Neuronal stem cell (in vitro differentiated cells): ENCODE measurements around the gene ULK4.

ENCODE experiments used
- DNase-seq: peaks from one replicate; pipeline ENCODE4 v3.0.0-alpha.2; 2013; ENCODE audit warnings: low spot score
- H2AFZ ChIP-seq: one replicate; pipeline ENCODE4 v1.6.1; 2013; ENCODE audit warnings: mild to moderate bottlenecking, low read length, inconsistent platforms
- H2AK5ac ChIP-seq: 2 replicates; pipeline ENCODE4 v1.6.1; 2013; ENCODE audit warnings: low read depth, mild to moderate bottlenecking, inconsistent platforms, low read length, moderate library complexity, mixed read lengths
- H2BK120ac ChIP-seq: 2 replicates; pipeline ENCODE4 v1.6.1; 2013; ENCODE audit warnings: low read depth, mild to moderate bottlenecking, inconsistent platforms, low read length, moderate library complexity, mixed read lengths
- H2BK12ac ChIP-seq: one replicate; pipeline ENCODE4 v1.6.1; 2013; ENCODE audit warnings: low read length, inconsistent platforms
- H2BK15ac ChIP-seq: 2 replicates; pipeline ENCODE4 v1.6.1; 2013; ENCODE audit warnings: mild to moderate bottlenecking, low read length, inconsistent platforms, mixed read lengths
- H2BK5ac ChIP-seq: one replicate; pipeline ENCODE4 v1.6.1; 2013; ENCODE audit warnings: inconsistent platforms, mild to moderate bottlenecking, low read length, moderate library complexity
- H3K14ac ChIP-seq: one replicate; pipeline ENCODE4 v1.6.1; 2013; ENCODE audit warnings: low read length, inconsistent platforms
- H3K18ac ChIP-seq: 2 replicates; pipeline ENCODE4 v1.6.1; 2013; ENCODE audit warnings: low read length, inconsistent platforms
- H3K23ac ChIP-seq: 2 replicates; pipeline ENCODE4 v1.6.1; 2013; ENCODE audit warnings: low read depth, mild to moderate bottlenecking, mixed read lengths, low read length, inconsistent platforms; ENCODE audit not compliant: poor library complexity
- H3K27ac ChIP-seq: replicated peaks from 3 replicates; pipeline ENCODE4 v1.5.1; 2013; ENCODE audit warnings: low read length, inconsistent platforms
- H3K27me3 ChIP-seq, 3 experiments: 2 replicates each; pipeline ENCODE4 v1.6.1; 2013; ENCODE audit warnings: low read length in 3 of 3, mild to moderate bottlenecking in 2 of 3, inconsistent platforms in 1 of 3, low read depth in 1 of 3, mixed read lengths in 1 of 3, moderate library complexity in 1 of 3; ENCODE audit not compliant: control insufficient read depth in 3 of 3, insufficient read depth in 3 of 3
- H3K36me3 ChIP-seq, 2 donors: replicated peaks in 1 of 2; 2 replicates each; pipeline ENCODE4 v1.6.1; 2013; ENCODE audit warnings: low read length in 2 of 2; ENCODE audit not compliant: control insufficient read depth in 2 of 2, insufficient read depth in 2 of 2
- H3K4ac ChIP-seq: 2 replicates; pipeline ENCODE4 v1.6.1; 2013; ENCODE audit warnings: inconsistent platforms, mild to moderate bottlenecking, low read length, moderate library complexity
- H3K4me1 ChIP-seq, 2 donors: 1 replicate in 1 of 2; 2 replicates in 1 of 2; pipeline ENCODE4 v1.6.1; 2013; ENCODE audit warnings: low read length in 2 of 2, low read depth in 1 of 2; ENCODE audit not compliant: control insufficient read depth in 2 of 2, insufficient read depth in 1 of 2
- H3K4me2 ChIP-seq: one replicate; pipeline ENCODE4 v1.6.1; 2013; ENCODE audit warnings: mild to moderate bottlenecking, low read length, inconsistent platforms; ENCODE audit not compliant: insufficient read depth, poor library complexity, severe bottlenecking
- H3K4me3 ChIP-seq, 2 donors: 2 replicates each; pipeline ENCODE4 v1.5.1; 2013; ENCODE audit warnings: low read length in 2 of 2, mild to moderate bottlenecking in 2 of 2, inconsistent platforms in 1 of 2, moderate library complexity in 1 of 2
- H3K79me1 ChIP-seq: one replicate; pipeline ENCODE4 v1.6.1; 2013; ENCODE audit warnings: low read depth, mild to moderate bottlenecking, inconsistent platforms, low read length, moderate library complexity
- H3K9ac ChIP-seq: one replicate; pipeline ENCODE4 v1.6.1; 2013; ENCODE audit warnings: mild to moderate bottlenecking, low read depth, low read length, inconsistent platforms; ENCODE audit not compliant: poor library complexity
- H3K9me3 ChIP-seq, 2 donors: replicated peaks in 1 of 2; 2 replicates each; pipeline versions ENCODE3 to v1.6.1; 2013; ENCODE audit warnings: low read length in 2 of 2, mild to moderate bottlenecking in 2 of 2, inconsistent platforms in 1 of 2, low read depth in 1 of 2, mixed read lengths in 1 of 2, moderate library complexity in 1 of 2; ENCODE audit not compliant: control insufficient read depth in 2 of 2, insufficient read depth in 1 of 2
- H4K8ac ChIP-seq: one replicate; pipeline ENCODE4 v1.6.1; 2013; ENCODE audit warnings: low read depth, mild to moderate bottlenecking, inconsistent platforms, low read length, moderate library complexity
- H4K91ac ChIP-seq: one replicate; pipeline ENCODE4 v1.6.1; 2013; ENCODE audit warnings: low read length, low read depth, mild to moderate bottlenecking, inconsistent platforms; ENCODE audit not compliant: poor library complexity
- WGBS, 2 donors: extraction: QIAGEN DNeasy Blood & Tissue Kit; methylation state at CpG; one replicate each; pipeline ENCODE4 v1.1.7; 2013; ENCODE audit warnings: missing lambda C conversion rate in 2 of 2, mixed read lengths in 1 of 2; ENCODE audit not compliant: insufficient read length in 2 of 2, insufficient replicate concordance in 1 of 2; ENCODE audit errors: extremely low coverage in 2 of 2; 5-methylcytosine and 5-hydroxymethylcytosine counted together

ULK4 gene

GRCh38 chr3:41274944-41275668 lies 686.8 kb downstream of the ULK4 start:
- Histone ChIP-seq H3K4me1 (peaks cover 0 to 7% of the 10 kb centered on the region in 2 donors), H3K27ac (no peak overlapping the region), H3K27me3 (no peaks in the 10 kb centered on the region), H4K91ac (no peak overlapping the region), H3K14ac (no peak overlapping the region), H3K36me3 (no peaks in the 10 kb centered on the region), H2AK5ac (no peak overlapping the region), H2BK15ac (no peak overlapping the region), H3K4me3 (no peak overlapping the region), H3K79me1 (peaks cover 2% of the 10 kb centered on the region), H3K9me3 (no peaks in the 10 kb centered on the region), H3K23ac (no peak overlapping the region), H3K9ac (no peak overlapping the region), H2AFZ (no peak overlapping the region), H3K4ac (no peak overlapping the region), H3K18ac (no peak overlapping the region), H2BK12ac (no peak overlapping the region), H2BK120ac (no peak overlapping the region), H2BK5ac (no peak overlapping the region), H3K4me2 (no peak overlapping the region), H4K8ac (no peak overlapping the region)
- DNase-seq = no peak

- Histone ChIP-seq H4K91ac (no peak overlapping the region), H3K4me3 (no peak overlapping the region), H3K36me3 (no peaks in the 10 kb centered on the region), H2BK120ac (no peak overlapping the region), H3K23ac (no peak overlapping the region), H3K14ac (no peak overlapping the region), H3K4me2 (no peak overlapping the region), H2AK5ac (no peak overlapping the region), H4K8ac (no peak overlapping the region), H3K4me1 (peaks cover 0 to 2% of the 10 kb centered on the region in 2 donors), H3K9me3 (no peaks in the 10 kb centered on the region), H3K79me1 (no peaks in the 10 kb centered on the region), H2AFZ (no peak overlapping the region), H3K27ac (no peak overlapping the region), H3K9ac (no peak overlapping the region), H2BK5ac (no peak overlapping the region), H2BK12ac (no peak overlapping the region), H3K18ac (no peak overlapping the region), H3K27me3 (no peaks in the 10 kb centered on the region), H2BK15ac (no peak overlapping the region), H3K4ac (no peak overlapping the region)
- DNase-seq = no peak
- WGBS, 2 donors = no CpG with 5 or more reads among the region's 1 CpG
These were observed 689.2 kb downstream of the ULK4 start for GRCh38 chr3:41272667-41273066.

- no peak overlapping the region for H2BK12ac ChIP-seq
- no peak overlapping the region for H4K8ac ChIP-seq
- H3K4me3 ChIP-seq = no peak overlapping the region
- no peak overlapping the region for H3K18ac ChIP-seq
- no peak overlapping the region for H3K4me2 ChIP-seq
- H2BK15ac ChIP-seq = no peak overlapping the region
- no peak overlapping the region for H4K91ac ChIP-seq
- H3K23ac ChIP-seq = no peak overlapping the region
- H3K36me3 ChIP-seq = no peaks in the 10 kb centered on the region
- no peaks in the 10 kb centered on the region for H3K79me1 ChIP-seq
- no peak overlapping the region for H3K9ac ChIP-seq
- H2BK5ac ChIP-seq = no peak overlapping the region
- no peak overlapping the region for H3K27ac ChIP-seq
- no peak overlapping the region for H2AFZ ChIP-seq
- no peaks in the 10 kb centered on the region for H3K27me3 ChIP-seq
- DNase-seq = no peak
- no peaks in the 10 kb centered on the region for H3K9me3 ChIP-seq
- no peak overlapping the region for H3K14ac ChIP-seq
- H2BK120ac ChIP-seq = no peak overlapping the region
- WGBS, 2 donors = no CpG with 5 or more reads among the region's 8 CpGs
- H2AK5ac ChIP-seq = no peak overlapping the region
- H3K4me1 ChIP-seq = peaks cover 0 to 2% of the 10 kb centered on the region in 2 donors
- H3K4ac ChIP-seq = no peak overlapping the region
These were observed 693.8 kb downstream of the ULK4 start for GRCh38 chr3:41267975-41268640.

- H3K4ac ChIP-seq = no peak overlapping the region
- H3K4me1 ChIP-seq = peaks cover 0 to 2% of the 10 kb centered on the region in 2 donors
- no peaks in the 10 kb centered on the region for H3K79me1 ChIP-seq
- no peak overlapping the region for H2BK15ac ChIP-seq
- H3K36me3 ChIP-seq = no peaks in the 10 kb centered on the region
- WGBS, 2 donors = no CpG with 5 or more reads among the region's 3 CpGs
- no peak overlapping the region for H3K14ac ChIP-seq
- H2BK120ac ChIP-seq = no peak overlapping the region
- no peak overlapping the region for H2AK5ac ChIP-seq
- no peaks in the 10 kb centered on the region for H3K27me3 ChIP-seq
- H4K91ac ChIP-seq = no peak overlapping the region
- H3K4me3 ChIP-seq = no peak overlapping the region
- no peak for DNase-seq
- no peak overlapping the region for H2BK5ac ChIP-seq
- H3K9ac ChIP-seq = no peak overlapping the region
- H3K27ac ChIP-seq = no peak overlapping the region
- H3K23ac ChIP-seq = no peak overlapping the region
- H3K18ac ChIP-seq = no peak overlapping the region
- no peaks in the 10 kb centered on the region for H3K9me3 ChIP-seq
- H3K4me2 ChIP-seq = no peak overlapping the region
- no peak overlapping the region for H2BK12ac ChIP-seq
- no peak overlapping the region for H4K8ac ChIP-seq
- no peak overlapping the region for H2AFZ ChIP-seq
These were observed 696.1 kb downstream of the ULK4 start for GRCh38 chr3:41265823-41266273.
